ENCODE results near the gene BIN2.

GRCh38 chr12:51362307-51362706 is 38.3 kb upstream of the BIN2 start:
- TF ChIP-seq CTCF (IDR thresholded peaks at IDR 0.05) (no peak), POLR2AphosphoS5 (IDR thresholded peaks at IDR 0.05) (no peak), POLR2A (IDR thresholded peaks at IDR 0.05) (no peak)

All from stomach (tissue), 4 donors.